Prostate gland (tissue), 2 donors: Measurements from ENCODE around the gene RHOXF2B. TPM values are rescaled to one million over a fixed set of nuclear protein-coding genes. Genes with fewer than 3 reads are reported as not detected.
"Not testable (repeated sequence)": the region's sequence is repeated elsewhere in the genome, so short reads cannot be mapped to it uniquely, and the experiment has no call there.

ENCODE experiments used
- DNase-seq: peaks from one replicate; pipeline ENCODE4 v3.0.0-alpha.2; 2019; ENCODE audit warnings: low spot score
- H3K27ac ChIP-seq, 2 donors: fragments of 200-600 bp; sonication (generic); 2 replicates each; pipeline ENCODE4 v1.5.1; 2017 to 2019
- H3K27me3 ChIP-seq: fragments of 200-600 bp; sonication (generic); replicated peaks from 2 replicates; pipeline ENCODE4 v1.5.1; 2019; ENCODE audit not compliant: insufficient read depth
- H3K36me3 ChIP-seq, 2 donors: fragments of 200-600 bp; sonication (generic); 1 replicate in 1 of 2; 2 replicates in 1 of 2; pipeline versions ENCODE4 v1.5.1 to v1.8.1; 2017 to 2019
- H3K4me1 ChIP-seq: fragments of 200-600 bp; sonication (generic); replicated peaks from 2 replicates; pipeline ENCODE4 v1.5.1; 2019
- H3K4me3 ChIP-seq, 2 donors: fragments of 200-600 bp; sonication (generic); 2 replicates each; pipeline ENCODE4 v1.5.1; 2017 to 2019
- H3K9me3 ChIP-seq: fragments of 200-600 bp; sonication (generic); 2 replicates; pipeline ENCODE4 v1.5.1; 2017
- CTCF ChIP-seq, 4 experiments: fragments of 200-600 bp in 2 of 4; fragments of 450-650 bp in 2 of 4; sonication (generic) in 2 of 4; IDR thresholded peaks; 1 replicate in 3 of 4; 2 replicates in 1 of 4; pipeline ENCODE4 v1.5.1; 2016 to 2019; ENCODE audit warnings: antibody characterized with exemption in 4 of 4, mild to moderate bottlenecking in 2 of 4, moderate library complexity in 2 of 4
- POLR2A ChIP-seq: fragments of 450-650 bp; IDR thresholded peaks from one replicate; pipeline ENCODE4 v1.6.1; 2016; ENCODE audit warnings: antibody characterized with exemption, mild to moderate bottlenecking
- POLR2AphosphoS5 ChIP-seq: sonication (generic); formaldehyde crosslinking; IDR thresholded peaks from one replicate; pipeline ENCODE4 v1.6.1; 2017; ENCODE audit warnings: antibody characterized with exemption
- WGBS: methylation state at CpG from one replicate; pipeline ENCODE4 v1.1.5; 2018; 5-methylcytosine and 5-hydroxymethylcytosine counted together
- intact Hi-C: fragments of 100-400 bp; cut with DNase I; formaldehyde crosslinking; loops from one replicate; pipeline ENCODE4 v1.14.2; 2022
- total RNA-seq, 2 donors: library from RNA; depleted of rRNA; stranded (reverse); fragments of >200 nt; gene quantifications; one replicate each; pipeline ENCODE4 v1.1.0, GENCODE V29; 2016

Gene RHOXF2B
- total RNA-seq, 2 donors from 2014 or later = 0.97 TPM; not detected in 1

- intact Hi-C loops = no loop called here
- WGBS = 93% methylated on average over 1 of the region's 1 CpG
- DNase-seq = no peak
- no peaks in the 10 kb centered on the region for H3K4me1 ChIP-seq
- H3K4me3 ChIP-seq = no peak overlapping the region
- no peaks in the 10 kb centered on the region for H3K27me3 ChIP-seq
- no peaks in the 10 kb centered on the region for H3K36me3 ChIP-seq
- H3K27ac ChIP-seq = no peak overlapping the region
- TF ChIP-seq POLR2A = no peak
- TF ChIP-seq POLR2AphosphoS5 = no peak
- no peak for TF ChIP-seq CTCF (IDR thresholded peaks at IDR 0.05)
- H3K9me3 ChIP-seq = no peaks in the 10 kb centered on the region
Observed at GRCh38 chrX:120109378-120109777, 31.9 kb upstream of the RHOXF2B start.

- WGBS = 78% methylated on average over 2 of the region's 2 CpGs
- intact Hi-C loops, H3K27me3 ChIP-seq, H3K4me3 ChIP-seq, H3K4me1 ChIP-seq, H3K36me3 ChIP-seq, H3K9me3 ChIP-seq, H3K27ac ChIP-seq, DNase-seq: not testable (repeated sequence)
Observed at GRCh38 chrX:120104707-120105106, 27.2 kb upstream of the RHOXF2B start.

- H3K4me1 ChIP-seq, H3K4me3 ChIP-seq, intact Hi-C loops, H3K27me3 ChIP-seq, H3K27ac ChIP-seq, H3K9me3 ChIP-seq, H3K36me3 ChIP-seq, DNase-seq: not testable (repeated sequence)
- WGBS = 88% methylated on average over 2 of the region's 2 CpGs
Observed at GRCh38 chrX:120101057-120101456, 23.6 kb upstream of the RHOXF2B start.

GRCh38 chrX:120090208-120090607, 12.7 kb upstream of the RHOXF2B start:
- no peaks in the 10 kb centered on the region for H3K4me1 ChIP-seq
- TF ChIP-seq POLR2AphosphoS5 (no peak), POLR2A (no peak), CTCF (IDR thresholded peaks at IDR 0.05) (no peak)
- intact Hi-C loops = loop anchor here (10.0 kb wide), 1 partner anchor 125 kb away; no protein-coding TSS in a partner anchor
- 65% methylated on average over 2 of the region's 2 CpGs for WGBS
- no peaks in the 10 kb centered on the region for H3K27me3 ChIP-seq
- no peak for DNase-seq
- H3K27ac ChIP-seq = no peak overlapping the region
- no peaks in the 10 kb centered on the region for H3K9me3 ChIP-seq
- no peaks in the 10 kb centered on the region for H3K36me3 ChIP-seq
- H3K4me3 ChIP-seq = no peak overlapping the region

GRCh38 chrX:120087289-120088017, 10.0 kb upstream of the RHOXF2B start:
- TF ChIP-seq POLR2AphosphoS5 = no peak
- no peak for TF ChIP-seq CTCF (IDR thresholded peaks at IDR 0.05)
- no peak for TF ChIP-seq POLR2A
- H3K4me3 ChIP-seq = no peak overlapping the region
- H3K9me3 ChIP-seq = no peaks in the 10 kb centered on the region
- no peak for DNase-seq
- no peaks in the 10 kb centered on the region for H3K27me3 ChIP-seq
- no peaks in the 10 kb centered on the region for H3K36me3 ChIP-seq
- no peak overlapping the region for H3K27ac ChIP-seq
- intact Hi-C loops = no loop called here
- 40% methylated on average over 10 of the region's 10 CpGs for WGBS
- H3K4me1 ChIP-seq = no peaks in the 10 kb centered on the region

- H3K36me3 ChIP-seq, intact Hi-C loops, H3K4me1 ChIP-seq, H3K27me3 ChIP-seq, DNase-seq, H3K9me3 ChIP-seq, H3K27ac ChIP-seq, H3K4me3 ChIP-seq: not testable (repeated sequence)
- no CpG with 5 or more reads among the region's 12 CpGs for WGBS
Observed at GRCh38 chrX:120085553-120086185, 8.2 kb upstream of the RHOXF2B start.

GRCh38 chrX:120066169-120066568, 11.3 kb downstream of the RHOXF2B start:
- DNase-seq, H3K4me3 ChIP-seq, H3K4me1 ChIP-seq, H3K27me3 ChIP-seq, H3K27ac ChIP-seq, H3K9me3 ChIP-seq, H3K36me3 ChIP-seq, intact Hi-C loops: not testable (repeated sequence)
- 80% methylated on average over 1 of the region's 1 CpG for WGBS

- H3K4me1 ChIP-seq, H3K9me3 ChIP-seq, H3K4me3 ChIP-seq, H3K36me3 ChIP-seq, DNase-seq, H3K27me3 ChIP-seq, intact Hi-C loops, H3K27ac ChIP-seq: not testable (repeated sequence)
- no CpG with 5 or more reads among the region's 6 CpGs for WGBS
Observed at GRCh38 chrX:120042712-120043111, 34.8 kb downstream of the RHOXF2B start.

- DNase-seq, H3K9me3 ChIP-seq, intact Hi-C loops, H3K36me3 ChIP-seq, H3K4me3 ChIP-seq, H3K27ac ChIP-seq, H3K4me1 ChIP-seq, H3K27me3 ChIP-seq: not testable (repeated sequence)
- WGBS = no CpG with 5 or more reads among the region's 2 CpGs
Observed at GRCh38 chrX:120042247-120042646, 35.2 kb downstream of the RHOXF2B start.
